B cell (primary cell): ENCODE data around the gene SLC4A2. TPM values are rescaled to one million over a fixed set of nuclear protein-coding genes. Genes with fewer than 3 reads are reported as not detected.

Experiments used
- ATAC-seq: fragments of 200-7000 bp; cut with Tn5 transposase; one replicate; pipeline ENCODE4 v1.10.0; 2021; ENCODE audit warnings: low read depth, mild to moderate bottlenecking, moderate number of reproducible peaks, moderate library complexity
- CTCF ChIA-PET: fragments of 350-600 bp; sonication (Branson Sonifier 250); formaldehyde crosslinking; loops from one replicate; lab custom pipeline; 2021; ENCODE audit warnings: antibody characterized with exemption, inconsistent platforms; lab: Charles Lee
- POLR2A ChIA-PET: fragments of 350-600 bp; sonication (Branson Sonifier 250); formaldehyde crosslinking; loops from one replicate; lab custom pipeline; 2021; ENCODE audit warnings: antibody characterized with exemption; lab: Charles Lee
- DNase-seq: peaks from one replicate; pipeline ENCODE4 v3.0.0; 2013
- H2AFZ ChIP-seq: 2 replicates; pipeline ENCODE4 v1.6.1; 2012; ENCODE audit warnings: mild to moderate bottlenecking, low read depth, low read length; ENCODE audit not compliant: insufficient read depth, poor library complexity, severe bottlenecking
- H3K27ac ChIP-seq, 2 donors: 1 replicate in 1 of 2; 2 replicates in 1 of 2; pipeline ENCODE4 v1.5.1; 2012 to 2013; ENCODE audit warnings: low read length in 2 of 2, mild to moderate bottlenecking in 2 of 2, moderate library complexity in 1 of 2
- H3K27me3 ChIP-seq, 4 experiments: fragments of 200-600 bp in 1 of 4; sonication (generic) in 1 of 4; replicated peaks in 1 of 4; 1 replicate in 2 of 4; 2 replicates in 2 of 4; pipeline versions ENCODE4 v1.6.1 to v1.7.0; 2013 to 2016; ENCODE audit warnings: low read length in 3 of 4, mild to moderate bottlenecking in 2 of 4, mixed read lengths in 1 of 4, moderate library complexity in 1 of 4; ENCODE audit not compliant: insufficient read depth in 4 of 4, control insufficient read depth in 3 of 4; ENCODE audit errors: control extremely low read depth in 1 of 4
- H3K36me3 ChIP-seq, 2 experiments: replicated peaks in 1 of 2; 1 replicate in 1 of 2; 2 replicates in 1 of 2; pipeline versions ENCODE4 v1.6.1 to v1.7.1; 2013; ENCODE audit warnings: low read length in 1 of 2; ENCODE audit not compliant: insufficient read depth in 2 of 2, control insufficient read depth in 1 of 2; ENCODE audit errors: control extremely low read depth in 1 of 2, extremely low read depth in 1 of 2
- H3K4me1 ChIP-seq, 2 donors: fragments of 200-600 bp in 1 of 2; sonication (generic) in 1 of 2; 1 replicate in 1 of 2; 2 replicates in 1 of 2; pipeline versions ENCODE4 v1.5.1 to v1.6.1; 2013 to 2017; ENCODE audit warnings: low read length in 2 of 2; ENCODE audit not compliant: control insufficient read depth in 2 of 2, insufficient read depth in 2 of 2
- H3K4me2 ChIP-seq: replicated peaks from 2 replicates; pipeline ENCODE3; 2012; ENCODE audit warnings: mild to moderate bottlenecking, low read depth, low read length; ENCODE audit not compliant: poor library complexity, severe bottlenecking
- H3K4me3 ChIP-seq, 5 experiments: fragments of 200-600 bp in 1 of 5; sonication (generic) in 1 of 5; 1 replicate in 3 of 5; 2 replicates in 2 of 5; pipeline versions ENCODE4 v1.5.1 to v1.7.0; 2011 to 2016; ENCODE audit warnings: low read length in 4 of 5, mild to moderate bottlenecking in 4 of 5, low read depth in 2 of 5, control low read depth in 1 of 5, moderate library complexity in 1 of 5; ENCODE audit not compliant: insufficient read depth in 1 of 5; ENCODE audit errors: control extremely low read depth in 1 of 5, extremely low read depth in 1 of 5
- H3K79me2 ChIP-seq: fragments of 200-600 bp; sonication (generic); one replicate; pipeline ENCODE4 v1.6.0; 2016; ENCODE audit warnings: low read length; ENCODE audit not compliant: control insufficient read depth, insufficient read depth
- H3K9ac ChIP-seq: fragments of 200-600 bp; sonication (generic); 2 replicates; pipeline ENCODE4 v1.6.1; 2017; ENCODE audit warnings: mild to moderate bottlenecking, low read length, moderate library complexity
- H3K9me3 ChIP-seq, 3 donors: one replicate each; pipeline versions ENCODE4 v1.6.1 to v1.7.1; 2013; ENCODE audit warnings: low read length in 2 of 3; ENCODE audit not compliant: control insufficient read depth in 2 of 3, insufficient read depth in 1 of 3; ENCODE audit errors: control extremely low read depth in 1 of 3
- H4K20me1 ChIP-seq: 2 replicates; pipeline ENCODE4 v1.6.0; 2012; ENCODE audit warnings: mild to moderate bottlenecking, low read length; ENCODE audit not compliant: insufficient read depth, control insufficient read depth, poor library complexity, severe bottlenecking
- H3K27ac Mint-ChIP-seq: one replicate; pipeline ENCODE4 v1.8.0; 2021; ENCODE audit warnings: mixed read lengths
- H3K27me3 Mint-ChIP-seq: one replicate; pipeline ENCODE4 v1.8.0; 2021; ENCODE audit warnings: mixed read lengths
- H3K4me1 Mint-ChIP-seq: one replicate; pipeline ENCODE4 v1.8.0; 2021; ENCODE audit warnings: mixed read lengths
- H3K4me3 Mint-ChIP-seq: one replicate; pipeline ENCODE4 v1.8.0; 2021; ENCODE audit warnings: mixed read lengths
- H3K9me3 Mint-ChIP-seq: one replicate; pipeline ENCODE4 v1.8.0; 2022; ENCODE audit warnings: mixed read lengths; ENCODE audit not compliant: insufficient read depth
- EZH2 ChIP-seq: IDR thresholded peaks from 2 replicates; pipeline ENCODE4 v1.6.1; 2012; ENCODE audit warnings: borderline replicate concordance, low read depth, mild to moderate bottlenecking, moderate library complexity, low read length; ENCODE audit not compliant: insufficient read depth, poor library complexity, severe bottlenecking
- WGBS: methylation state at CpG from one replicate; pipeline ENCODE4 v1.1.5; 2013; ENCODE audit warnings: missing lambda C conversion rate; ENCODE audit not compliant: insufficient coverage; 5-methylcytosine and 5-hydroxymethylcytosine counted together
- intact Hi-C: fragments of 100-400 bp; cut with micrococcal nuclease; formaldehyde crosslinking; loops from one replicate; pipeline ENCODE4 v1.10.0; 2022
- polyA plus RNA-seq: library from polyadenylated mRNA; depleted of rRNA; stranded (reverse); fragments of >200 nt; gene quantifications from 2 replicates; pipeline ENCODE4 v1.2.3, GENCODE V29; 2012
- total RNA-seq, 2 donors: library from RNA; stranded (reverse); fragments of 120-200 nt in 1 of 2; gene quantifications; 1 replicate in 1 of 2; 2 replicates in 1 of 2; pipeline versions ENCODE4 v1.2.3 to v1.2.4, GENCODE V29; 2013 to 2022
- TF ChIP-seq, protein P1 (sequence below): fragments of 200-600 bp; IDR thresholded peaks from one replicate; pipeline ENCODE4 v1.8.0; 2022; ENCODE audit warnings: antibody characterized with exemption, mild to moderate bottlenecking

SLC4A2 gene
- total and polyA plus RNA-seq, 2 donors (not counting 1 experiment from before 2014, with no cell fraction given) = 82.8 to 113 TPM

DNA sequence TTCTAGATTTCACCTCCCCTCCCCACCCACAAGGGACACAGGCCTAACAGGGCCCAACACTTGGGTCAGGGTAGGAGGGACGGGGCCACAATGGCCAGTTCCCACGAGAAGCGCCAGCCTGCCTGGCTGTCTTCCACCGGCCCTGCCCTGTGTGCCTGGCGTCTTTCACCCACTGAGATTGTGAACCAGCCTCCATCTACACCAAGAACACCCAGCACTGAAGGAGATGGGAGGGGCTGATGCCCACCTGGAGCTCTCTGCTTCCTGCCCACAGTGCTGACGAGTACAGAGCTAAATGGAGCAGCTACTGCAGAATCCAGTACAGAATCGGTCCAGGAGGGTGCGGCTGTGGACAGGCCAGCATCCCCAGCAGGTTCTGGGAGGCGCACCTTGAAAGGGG is 13.4 kb upstream of the SLC4A2 start:
- intact Hi-C loops = no loop called here
- ChIA-PET CTCF (no interaction called here), POLR2A (interaction anchor here (1.0 kb wide), 1 partner anchor 13 kb away, joined by 4 read pairs; no protein-coding TSS in a partner anchor)
- WGBS = 93% methylated on average over 9 of the region's 9 CpGs
- no peak overlapping the region for H3K4me3 ChIP-seq
- H2AFZ ChIP-seq = no peak overlapping the region
- no peak for DNase-seq
- no peaks in the 10 kb centered on the region for H3K4me1 ChIP-seq
- no peaks in the 10 kb centered on the region for H3K36me3 ChIP-seq
- no peak for ATAC-seq
- H3K9ac ChIP-seq = no peak overlapping the region
- Mint-ChIP-seq H3K27ac (no peak overlapping the region), H3K27me3 (no peaks in the 10 kb centered on the region), H3K9me3 (no peaks in the 10 kb centered on the region), H3K4me3 (no peak overlapping the region), H3K4me1 (no peaks in the 10 kb centered on the region)
- H3K9me3 ChIP-seq = no peaks in the 10 kb centered on the region
- no peaks in the 10 kb centered on the region for H3K79me2 ChIP-seq
- H3K4me2 ChIP-seq = no peak overlapping the region
- no peaks in the 10 kb centered on the region for H4K20me1 ChIP-seq
- H3K27ac ChIP-seq = no peak overlapping the region
- peaks cover 0 to 3% (median 0%) of the 10 kb centered on the region in 4 experiments for H3K27me3 ChIP-seq
- TF ChIP-seq EZH2 = no peak
- TF ChIP-seq, protein P1, sequence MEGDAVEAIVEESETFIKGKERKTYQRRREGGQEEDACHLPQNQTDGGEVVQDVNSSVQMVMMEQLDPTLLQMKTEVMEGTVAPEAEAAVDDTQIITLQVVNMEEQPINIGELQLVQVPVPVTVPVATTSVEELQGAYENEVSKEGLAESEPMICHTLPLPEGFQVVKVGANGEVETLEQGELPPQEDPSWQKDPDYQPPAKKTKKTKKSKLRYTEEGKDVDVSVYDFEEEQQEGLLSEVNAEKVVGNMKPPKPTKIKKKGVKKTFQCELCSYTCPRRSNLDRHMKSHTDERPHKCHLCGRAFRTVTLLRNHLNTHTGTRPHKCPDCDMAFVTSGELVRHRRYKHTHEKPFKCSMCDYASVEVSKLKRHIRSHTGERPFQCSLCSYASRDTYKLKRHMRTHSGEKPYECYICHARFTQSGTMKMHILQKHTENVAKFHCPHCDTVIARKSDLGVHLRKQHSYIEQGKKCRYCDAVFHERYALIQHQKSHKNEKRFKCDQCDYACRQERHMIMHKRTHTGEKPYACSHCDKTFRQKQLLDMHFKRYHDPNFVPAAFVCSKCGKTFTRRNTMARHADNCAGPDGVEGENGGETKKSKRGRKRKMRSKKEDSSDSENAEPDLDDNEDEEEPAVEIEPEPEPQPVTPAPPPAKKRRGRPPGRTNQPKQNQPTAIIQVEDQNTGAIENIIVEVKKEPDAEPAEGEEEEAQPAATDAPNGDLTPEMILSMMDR = no peak

DNA sequence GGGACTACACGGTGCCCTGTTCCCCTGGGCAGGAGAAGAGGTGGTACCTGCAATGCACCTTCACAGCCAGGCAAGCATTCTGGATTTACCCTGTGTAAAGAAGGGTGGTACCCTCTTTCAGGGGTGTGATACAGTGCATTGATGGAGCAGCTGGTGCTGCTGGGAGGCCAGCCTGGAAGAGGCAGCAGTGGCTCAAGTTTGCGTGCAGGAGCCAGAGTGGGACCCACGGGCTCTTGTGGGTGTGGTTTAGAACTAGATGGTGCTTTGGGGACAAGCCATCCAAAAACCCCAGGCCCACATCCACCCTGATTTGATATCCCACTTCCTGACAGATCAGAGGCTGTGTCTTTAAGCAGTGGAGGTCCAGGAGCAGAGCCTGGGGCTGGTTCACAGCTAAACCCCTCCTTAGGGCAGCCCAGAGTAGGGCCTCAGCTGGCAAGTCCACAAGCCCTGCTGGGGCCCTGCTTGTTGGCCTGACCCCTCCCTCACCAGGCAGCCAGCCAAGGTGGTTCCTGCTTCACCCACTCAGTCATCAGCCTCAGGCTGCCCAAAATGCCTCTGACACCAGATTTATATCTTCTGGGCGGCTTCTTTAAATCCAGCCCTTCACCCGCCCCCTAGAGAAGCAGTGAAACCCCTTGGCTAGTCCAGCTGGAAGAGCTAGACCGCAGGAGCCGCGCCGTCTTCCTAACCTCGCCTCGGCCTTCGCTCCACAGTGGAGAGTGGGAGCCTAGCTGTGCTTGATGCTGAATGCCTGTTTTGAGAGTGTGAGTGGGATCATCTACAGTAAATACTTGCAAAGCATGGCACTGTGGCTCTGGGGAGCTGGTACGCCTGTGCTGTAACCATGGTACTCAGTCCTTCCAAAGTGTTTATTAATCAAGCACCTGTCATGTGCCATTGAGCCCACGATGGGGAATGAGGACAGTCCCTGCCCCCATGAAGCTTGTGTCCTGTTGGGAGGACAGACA is 12.5 kb upstream of the SLC4A2 start:
- WGBS = 62% methylated on average over 11 of the region's 14 CpGs
- DNase-seq (no peak), ATAC-seq (no peak)
- Histone ChIP-seq H3K9me3 (no peaks in the 10 kb centered on the region), H3K27ac (no peak overlapping the region), H3K27me3 (peaks cover 0 to 8% (median 2%) of the 10 kb centered on the region in 4 experiments), H3K36me3 (no peaks in the 10 kb centered on the region), H4K20me1 (no peaks in the 10 kb centered on the region), H3K4me3 (no peak overlapping the region), H3K4me2 (no peak overlapping the region), H3K4me1 (no peaks in the 10 kb centered on the region), H2AFZ (no peak overlapping the region), H3K9ac (no peak overlapping the region), H3K79me2 (no peaks in the 10 kb centered on the region)
- Mint-ChIP-seq H3K4me1 (peaks cover 2% of the 10 kb centered on the region), H3K27ac (peak overlapping the region; percentile 4), H3K4me3 (no peak overlapping the region), H3K9me3 (no peaks in the 10 kb centered on the region), H3K27me3 (no peaks in the 10 kb centered on the region)
- CTCF ChIA-PET = no interaction called here
- POLR2A ChIA-PET = interaction anchor here (1.0 kb wide), 1 partner anchor 12 kb away, joined by 4 read pairs; no protein-coding TSS in a partner anchor
- TF ChIP-seq, protein P1 = no peak
- TF ChIP-seq EZH2 = no peak
- intact Hi-C loops = no loop called here
